CD14-positive monocyte (primary cell): Measurements from ENCODE around the gene KIRREL3. TPM values are rescaled to one million over a fixed set of nuclear protein-coding genes. Genes with fewer than 3 reads are reported as not detected.

Experiments used
- DNase-seq, 3 donors: peaks; one replicate each; pipeline ENCODE4 v3.0.0-alpha.2; 2011 to 2022
- H2AFZ ChIP-seq: 2 replicates; pipeline ENCODE4 v1.6.0; 2012; ENCODE audit warnings: mild to moderate bottlenecking, low read depth, low read length, inconsistent platforms; ENCODE audit not compliant: insufficient read depth, poor library complexity, severe bottlenecking
- H3K27ac ChIP-seq, 2 donors: 1 replicate in 1 of 2; 2 replicates in 1 of 2; pipeline ENCODE4 v1.5.1; 2012 to 2013; ENCODE audit warnings: low read length in 2 of 2, control low read depth in 1 of 2, inconsistent platforms in 1 of 2, low read depth in 1 of 2, mild to moderate bottlenecking in 1 of 2
- H3K27me3 ChIP-seq, 2 donors: one replicate each; pipeline versions ENCODE4 v1.6.0 to v1.6.1; 2011 to 2013; ENCODE audit warnings: low read length in 2 of 2; ENCODE audit not compliant: control insufficient read depth in 2 of 2, insufficient read depth in 2 of 2
- H3K36me3 ChIP-seq, 2 donors: replicated peaks in 1 of 2; 1 replicate in 1 of 2; 2 replicates in 1 of 2; pipeline versions ENCODE4 v1.5.1 to v1.6.1; 2012 to 2013; ENCODE audit warnings: low read length in 2 of 2, control low read depth in 1 of 2, inconsistent platforms in 1 of 2, mild to moderate bottlenecking in 1 of 2; ENCODE audit not compliant: insufficient read depth in 2 of 2, control insufficient read depth in 1 of 2
- H3K4me1 ChIP-seq, 2 donors: 1 replicate in 1 of 2; 2 replicates in 1 of 2; pipeline versions ENCODE4 v1.5.1 to v1.6.1; 2012 to 2013; ENCODE audit warnings: low read length in 2 of 2, control low read depth in 1 of 2, inconsistent platforms in 1 of 2, mild to moderate bottlenecking in 1 of 2, moderate library complexity in 1 of 2; ENCODE audit not compliant: insufficient read depth in 2 of 2, control insufficient read depth in 1 of 2
- H3K4me2 ChIP-seq: replicated peaks from 2 replicates; pipeline ENCODE3; 2012; ENCODE audit warnings: low read length, moderate library complexity, mild to moderate bottlenecking; ENCODE audit not compliant: poor library complexity, severe bottlenecking; ENCODE audit errors: extremely low read depth
- H3K4me3 ChIP-seq, 3 experiments: fragments of 200-600 bp in 1 of 3; sonication (generic) in 1 of 3; replicated peaks in 1 of 3; 1 replicate in 2 of 3; 2 replicates in 1 of 3; pipeline ENCODE4 v1.5.1; 2011 to 2013; ENCODE audit warnings: low read length in 3 of 3, mild to moderate bottlenecking in 3 of 3, control low read depth in 2 of 3, low read depth in 2 of 3, inconsistent platforms in 1 of 3, moderate library complexity in 1 of 3
- H3K79me2 ChIP-seq: 2 replicates; pipeline ENCODE4 v1.6.0; 2012; ENCODE audit warnings: mild to moderate bottlenecking, control low read depth, inconsistent platforms, low read length, moderate library complexity; ENCODE audit not compliant: insufficient read depth
- H3K9ac ChIP-seq: 2 replicates; pipeline ENCODE4 v1.6.0; 2017; ENCODE audit warnings: low read length, mild to moderate bottlenecking; ENCODE audit not compliant: insufficient read depth, poor library complexity, severe bottlenecking
- H3K9me3 ChIP-seq, 2 donors: replicated peaks in 1 of 2; 1 replicate in 1 of 2; 2 replicates in 1 of 2; pipeline versions ENCODE4 v1.5.1 to v1.6.1; 2012 to 2013; ENCODE audit warnings: low read length in 2 of 2, control low read depth in 1 of 2; ENCODE audit not compliant: control insufficient read depth in 1 of 2, insufficient read depth in 1 of 2
- H4K20me1 ChIP-seq: 2 replicates; pipeline ENCODE4 v1.6.0; 2012; ENCODE audit warnings: mild to moderate bottlenecking, low read length, control low read depth, moderate library complexity; ENCODE audit not compliant: insufficient read depth
- H3K27ac Mint-ChIP-seq, 7 donors: one replicate each; pipeline ENCODE4 v1.8.0; 2020; ENCODE audit warnings: mild to moderate bottlenecking in 7 of 7, mixed read lengths in 7 of 7, moderate library complexity in 6 of 7, inconsistent platforms in 2 of 7
- H3K27me3 Mint-ChIP-seq, 3 donors: one replicate each; pipeline ENCODE4 v1.8.0; 2021 to 2022; ENCODE audit warnings: low read depth in 3 of 3, mild to moderate bottlenecking in 3 of 3, mixed read lengths in 3 of 3, moderate library complexity in 3 of 3, inconsistent platforms in 1 of 3
- H3K36me3 Mint-ChIP-seq, 2 donors: one replicate each; pipeline ENCODE4 v1.8.0; 2020; ENCODE audit warnings: mixed read lengths in 2 of 2, inconsistent platforms in 1 of 2, mild to moderate bottlenecking in 1 of 2
- H3K4me1 Mint-ChIP-seq: one replicate; pipeline ENCODE4 v1.8.0; 2020; ENCODE audit warnings: mild to moderate bottlenecking, mixed read lengths
- H3K4me3 Mint-ChIP-seq, 2 donors: one replicate each; pipeline ENCODE4 v1.8.0; 2020; ENCODE audit warnings: mild to moderate bottlenecking in 2 of 2, mixed read lengths in 2 of 2, moderate library complexity in 1 of 2
- H3K9me3 Mint-ChIP-seq, 7 donors: one replicate each; pipeline ENCODE4 v1.8.0; 2020 to 2022; ENCODE audit warnings: mixed read lengths in 7 of 7, mild to moderate bottlenecking in 6 of 7, moderate library complexity in 6 of 7, inconsistent platforms in 2 of 7
- WGBS: methylation state at CpG from one replicate; pipeline ENCODE4 v1.1.5; 2013; ENCODE audit warnings: missing lambda C conversion rate; ENCODE audit not compliant: insufficient coverage; 5-methylcytosine and 5-hydroxymethylcytosine counted together
- intact Hi-C, 2 donors: fragments of 100-400 bp; cut with micrococcal nuclease; formaldehyde crosslinking; loops; one replicate each; pipeline versions ENCODE4 v1.15.0 to v1.15.1; 2023
- polyA plus RNA-seq, 3 donors: library from polyadenylated mRNA; depleted of rRNA in 1 of 3; unstranded in 2 of 3; stranded (reverse) in 1 of 3; fragments of 300-500 nt in 2 of 3; fragments of >200 nt in 1 of 3; fragmentation: Illumina TruSeq in 2 of 3; gene quantifications; 1 replicate in 2 of 3; 2 replicates in 1 of 3; pipeline ENCODE4 v1.2.3, GENCODE V29; 2012 to 2021
- TF ChIP-seq, protein P1 (sequence below): fragments of 200-600 bp; IDR thresholded peaks from one replicate; pipeline ENCODE4 v1.8.0; 2022; ENCODE audit warnings: antibody characterized with exemption, mild to moderate bottlenecking

KIRREL3 gene
- polyA plus RNA-seq, 3 donors = not detected

DNA sequence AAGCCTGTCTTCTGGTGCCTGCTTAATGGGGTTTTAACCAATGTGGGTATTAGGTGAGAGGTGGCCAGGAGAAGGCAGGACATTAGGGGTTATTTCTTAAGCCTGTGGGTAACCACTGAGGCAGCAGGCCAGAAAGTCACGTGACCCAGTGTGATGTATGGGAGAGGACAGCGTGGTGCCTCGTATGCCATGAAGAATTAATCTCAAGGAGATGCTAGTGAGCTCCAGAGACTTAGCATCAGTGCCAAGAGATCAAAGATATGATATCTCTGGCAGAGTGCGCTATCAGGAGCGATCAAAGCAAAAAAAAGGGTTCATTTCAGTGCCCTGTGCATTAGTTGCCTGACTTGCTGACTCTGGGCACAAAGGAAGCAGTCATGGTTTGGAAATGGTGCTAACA is 275.5 kb downstream of the KIRREL3 start:
- Histone ChIP-seq H3K9ac (no peak overlapping the region), H3K4me1 (no peaks in the 10 kb centered on the region), H3K4me2 (no peak overlapping the region), H3K79me2 (no peaks in the 10 kb centered on the region), H3K27ac (no peak overlapping the region), H4K20me1 (no peaks in the 10 kb centered on the region), H3K9me3 (no peaks in the 10 kb centered on the region), H2AFZ (no peak overlapping the region), H3K27me3 (no peaks in the 10 kb centered on the region), H3K4me3 (no peak overlapping the region), H3K36me3 (no peaks in the 10 kb centered on the region)
- H3K9me3 Mint-ChIP-seq = peaks cover 0 to 4% (median 1%) of the 10 kb centered on the region in 7 donors
- WGBS = 91% methylated on average over 5 of the region's 5 CpGs
- no peak overlapping the region for H3K27ac Mint-ChIP-seq
- H3K4me3 Mint-ChIP-seq = no peak overlapping the region
- TF ChIP-seq, protein P1, sequence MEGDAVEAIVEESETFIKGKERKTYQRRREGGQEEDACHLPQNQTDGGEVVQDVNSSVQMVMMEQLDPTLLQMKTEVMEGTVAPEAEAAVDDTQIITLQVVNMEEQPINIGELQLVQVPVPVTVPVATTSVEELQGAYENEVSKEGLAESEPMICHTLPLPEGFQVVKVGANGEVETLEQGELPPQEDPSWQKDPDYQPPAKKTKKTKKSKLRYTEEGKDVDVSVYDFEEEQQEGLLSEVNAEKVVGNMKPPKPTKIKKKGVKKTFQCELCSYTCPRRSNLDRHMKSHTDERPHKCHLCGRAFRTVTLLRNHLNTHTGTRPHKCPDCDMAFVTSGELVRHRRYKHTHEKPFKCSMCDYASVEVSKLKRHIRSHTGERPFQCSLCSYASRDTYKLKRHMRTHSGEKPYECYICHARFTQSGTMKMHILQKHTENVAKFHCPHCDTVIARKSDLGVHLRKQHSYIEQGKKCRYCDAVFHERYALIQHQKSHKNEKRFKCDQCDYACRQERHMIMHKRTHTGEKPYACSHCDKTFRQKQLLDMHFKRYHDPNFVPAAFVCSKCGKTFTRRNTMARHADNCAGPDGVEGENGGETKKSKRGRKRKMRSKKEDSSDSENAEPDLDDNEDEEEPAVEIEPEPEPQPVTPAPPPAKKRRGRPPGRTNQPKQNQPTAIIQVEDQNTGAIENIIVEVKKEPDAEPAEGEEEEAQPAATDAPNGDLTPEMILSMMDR = no peak
- peaks cover 5% of the 10 kb centered on the region for H3K4me1 Mint-ChIP-seq
- no peaks in the 10 kb centered on the region for H3K36me3 Mint-ChIP-seq
- no peak for DNase-seq
- H3K27me3 Mint-ChIP-seq = peaks cover 3 to 9% (median 5%) of the 10 kb centered on the region in 3 donors
- intact Hi-C loops = no loop called here

DNA sequence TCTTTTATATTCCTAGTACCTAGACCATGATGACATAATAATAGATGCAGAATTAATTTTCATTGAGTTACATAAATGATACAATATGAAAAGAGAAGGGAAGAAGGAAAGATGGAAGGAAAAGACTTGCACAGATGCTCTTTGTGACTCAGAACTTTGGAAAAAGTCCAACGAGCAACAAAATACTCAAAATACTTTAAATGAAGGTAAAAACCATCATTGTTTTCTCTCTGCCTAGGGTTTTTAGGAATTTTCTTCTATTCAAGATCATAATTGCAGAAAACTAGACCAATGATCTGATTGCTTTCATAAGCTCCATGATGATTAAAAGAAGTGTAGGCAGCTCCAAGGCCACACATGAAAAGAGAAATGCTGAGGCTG is 276.9 kb downstream of the KIRREL3 start:
- Histone ChIP-seq H3K27ac (no peak overlapping the region), H3K4me3 (no peak overlapping the region), H3K9me3 (no peaks in the 10 kb centered on the region), H4K20me1 (no peaks in the 10 kb centered on the region), H2AFZ (no peak overlapping the region), H3K9ac (no peak overlapping the region), H3K27me3 (no peaks in the 10 kb centered on the region), H3K4me2 (no peak overlapping the region), H3K36me3 (no peaks in the 10 kb centered on the region), H3K4me1 (no peaks in the 10 kb centered on the region), H3K79me2 (no peaks in the 10 kb centered on the region)
- intact Hi-C loops = no loop called here
- no peak overlapping the region for H3K4me3 Mint-ChIP-seq
- no CpG with 5 or more reads among the region's 1 CpG for WGBS
- TF ChIP-seq, protein P1 = no peak
- H3K36me3 Mint-ChIP-seq = no peaks in the 10 kb centered on the region
- H3K9me3 Mint-ChIP-seq = peaks cover 0 to 2% (median 0%) of the 10 kb centered on the region in 7 donors
- peaks cover 0 to 9% (median 7%) of the 10 kb centered on the region in 3 donors for H3K27me3 Mint-ChIP-seq
- DNase-seq = no peak
- H3K4me1 Mint-ChIP-seq = peaks cover 8% of the 10 kb centered on the region
- H3K27ac Mint-ChIP-seq = no peak overlapping the region
